ENCODE data around the gene LPIN3.

The LPIN3 gene

DNA sequence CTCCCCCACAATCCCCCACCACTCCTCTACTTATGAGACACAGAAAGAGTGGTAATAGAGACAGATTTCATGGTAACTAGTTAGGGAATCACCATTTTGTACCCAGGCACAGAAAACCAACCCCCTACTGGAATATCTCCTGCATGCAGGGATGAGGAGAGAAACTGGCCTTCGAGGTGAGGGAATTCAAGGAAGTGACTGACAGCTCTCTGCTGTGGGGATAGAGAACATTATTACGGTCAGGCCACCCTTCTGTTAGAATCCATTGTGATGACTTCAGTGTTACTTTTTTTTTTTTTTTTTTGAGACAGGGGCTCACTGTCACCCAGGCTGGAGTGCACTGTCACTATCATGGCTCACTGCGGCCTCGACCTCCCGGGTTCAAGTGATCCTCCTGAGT, 13.4 kb upstream of the LPIN3 start:
- FAIRE-seq = no peak

DNA sequence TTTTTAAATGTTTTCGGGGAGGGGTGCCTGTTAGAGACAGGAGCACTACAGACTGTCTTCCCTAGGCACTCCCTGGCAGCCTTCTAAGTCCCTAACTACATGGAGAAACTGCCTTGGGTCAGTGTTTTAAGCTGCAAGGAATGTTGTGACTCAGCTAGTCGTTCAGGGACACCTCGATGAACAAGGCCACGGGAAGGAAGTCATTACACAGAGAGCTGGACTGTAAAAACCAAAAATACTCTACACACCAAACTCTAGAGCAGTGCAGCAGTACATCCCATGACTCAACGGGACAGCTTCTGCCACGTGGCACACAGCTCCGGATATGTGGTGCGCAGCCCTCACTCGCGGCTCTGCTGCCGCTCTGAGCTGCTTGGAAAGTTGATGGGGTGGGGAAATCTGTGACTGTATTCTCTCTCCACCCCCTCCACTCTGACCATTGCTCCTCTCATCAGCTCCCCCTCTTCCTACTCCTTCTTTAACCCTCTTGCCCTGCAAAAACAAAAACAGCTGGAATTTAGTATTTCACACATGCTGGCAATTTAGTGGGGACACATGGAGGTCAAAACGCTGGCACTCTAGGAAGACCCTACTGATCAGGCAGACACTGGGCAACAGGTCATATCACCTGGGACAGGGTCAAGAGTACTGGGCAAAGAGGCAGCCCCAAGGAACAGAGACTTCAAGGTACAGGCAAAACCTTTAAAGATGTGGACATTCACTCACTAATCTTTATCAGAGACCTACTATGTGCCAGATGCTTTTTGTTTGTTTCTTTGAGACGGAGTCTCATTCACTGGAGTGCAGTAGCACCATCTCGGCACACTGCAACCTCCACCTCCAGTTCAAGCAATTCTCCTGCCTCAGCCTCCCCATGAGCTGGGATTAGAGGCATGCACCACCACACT, 10.9 kb upstream of the LPIN3 start:
- FAIRE-seq = no peak

DNA sequence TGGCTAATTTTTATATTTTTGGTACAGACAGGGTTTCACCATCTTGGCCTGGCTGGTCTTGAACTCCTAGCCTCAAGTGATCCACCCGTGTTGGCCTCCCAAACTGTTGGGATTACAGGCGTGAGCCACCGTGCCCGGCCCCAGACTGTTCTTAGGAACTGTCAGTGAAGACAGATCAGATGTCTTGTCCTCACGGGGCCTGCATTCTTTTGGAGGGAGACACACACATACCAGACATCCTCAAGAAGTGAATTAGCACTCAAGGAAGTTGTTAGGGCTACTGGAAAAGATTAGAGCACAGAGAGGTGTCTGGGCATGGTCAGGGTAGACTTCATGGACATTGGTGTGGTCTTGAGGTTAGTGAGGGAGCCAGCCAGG, 10.3 kb upstream of the LPIN3 start:
- FAIRE-seq = no peak

DNA sequence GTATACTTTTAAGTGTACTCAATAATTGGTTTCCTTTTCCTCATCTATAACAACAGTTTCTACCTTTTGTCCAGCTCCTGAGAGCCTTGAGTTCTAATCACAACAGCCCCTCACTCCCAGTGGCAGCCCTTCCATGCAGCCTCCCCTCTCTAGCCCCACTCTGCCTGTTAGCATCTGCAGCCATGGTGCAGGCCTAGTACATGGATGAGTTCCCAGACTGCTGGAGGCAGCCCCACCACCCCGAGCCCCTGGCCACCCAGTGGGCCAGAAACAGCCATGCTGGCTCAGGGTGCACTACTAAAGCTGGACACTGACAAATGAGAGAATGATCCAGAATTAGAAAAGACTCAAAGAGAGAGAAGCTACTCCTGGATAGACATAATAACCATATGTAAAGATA, 9.7 kb upstream of the LPIN3 start:
- no peak for FAIRE-seq

DNA sequence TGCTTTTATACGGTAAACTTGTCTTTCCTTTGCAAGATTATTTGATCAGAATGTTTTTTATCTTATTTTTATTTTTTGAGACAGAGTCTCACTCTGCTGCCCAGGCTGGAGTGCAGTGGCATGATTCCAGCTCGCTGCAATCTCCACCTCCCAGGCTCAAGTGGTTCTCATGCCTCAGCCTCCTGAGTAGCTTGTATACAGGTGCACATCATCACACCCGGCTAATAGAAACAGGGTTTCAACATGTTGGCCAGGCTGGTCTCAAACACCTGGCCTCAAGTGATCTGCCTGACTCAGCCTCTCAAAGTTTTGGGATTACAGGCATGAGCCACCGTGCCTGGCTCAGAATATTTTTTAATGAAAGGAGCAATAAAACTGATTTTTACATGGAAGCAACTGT, 8.9 kb upstream of the LPIN3 start:
- FAIRE-seq = no peak

DNA sequence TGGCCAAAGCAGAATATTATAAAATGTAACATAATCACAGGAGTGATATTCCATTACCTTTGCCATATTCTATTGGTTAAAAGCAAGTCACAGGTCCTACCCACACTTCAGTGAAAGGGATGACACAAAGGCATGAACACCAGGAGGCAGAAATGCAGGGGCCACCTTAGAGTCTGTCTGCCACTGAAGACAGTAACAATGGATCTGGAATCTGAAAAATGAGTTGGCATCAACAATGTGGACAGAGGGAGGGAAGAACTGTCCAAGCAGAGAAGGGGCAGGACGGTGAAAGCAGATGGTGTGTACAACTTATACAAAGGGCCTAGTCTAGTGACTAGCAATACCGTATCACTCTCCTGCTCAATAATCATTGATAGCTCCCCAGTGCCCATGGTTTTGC, 6.6 kb upstream of the LPIN3 start:
- no peak for FAIRE-seq

DNA sequence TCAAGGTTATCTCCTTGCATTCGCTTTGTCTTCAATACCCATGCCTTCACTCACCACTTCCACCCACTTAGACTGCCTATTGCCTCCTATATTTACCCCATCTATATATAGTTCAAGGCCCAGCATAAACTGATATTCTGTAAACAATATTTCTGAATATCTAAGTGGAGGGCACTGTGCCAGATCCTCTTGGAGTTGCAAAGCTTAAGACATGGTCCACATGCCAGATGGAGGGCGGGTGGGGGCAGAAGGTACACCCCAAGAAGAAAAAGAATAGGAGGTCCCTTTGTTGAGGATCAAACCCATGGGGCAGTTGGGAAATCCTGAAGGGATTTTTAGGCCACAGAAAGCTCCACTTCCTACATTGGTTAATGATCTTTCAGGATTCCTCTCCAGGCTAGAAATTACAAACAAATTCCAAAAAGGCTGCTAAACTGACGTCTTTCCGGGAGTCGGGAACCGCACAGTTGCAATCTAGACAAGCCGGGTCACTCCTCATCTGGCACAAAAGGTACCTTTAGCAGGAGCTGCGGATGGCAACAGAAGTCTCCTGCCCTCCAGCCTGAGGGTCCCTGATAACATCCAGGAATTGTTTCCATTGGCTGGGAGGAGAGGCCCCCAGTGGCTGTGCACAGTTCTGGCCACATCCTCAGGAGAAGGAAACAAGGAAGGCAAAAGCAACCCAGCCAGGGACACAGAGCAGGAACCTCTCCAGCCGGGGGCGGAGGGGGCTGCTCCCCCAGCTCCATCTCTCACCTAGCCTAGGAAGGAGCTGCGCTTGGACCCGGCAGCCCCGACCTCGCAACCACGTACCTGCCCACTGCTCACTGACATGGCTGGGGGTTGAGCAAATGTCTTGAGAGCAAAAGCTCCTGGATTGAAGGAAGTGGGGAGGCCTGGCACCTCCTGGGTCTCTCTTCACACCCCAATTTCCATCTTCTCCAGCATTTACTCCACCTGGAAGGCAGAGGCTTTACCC, 5.9 kb upstream of the LPIN3 start:
- no peak for FAIRE-seq

DNA sequence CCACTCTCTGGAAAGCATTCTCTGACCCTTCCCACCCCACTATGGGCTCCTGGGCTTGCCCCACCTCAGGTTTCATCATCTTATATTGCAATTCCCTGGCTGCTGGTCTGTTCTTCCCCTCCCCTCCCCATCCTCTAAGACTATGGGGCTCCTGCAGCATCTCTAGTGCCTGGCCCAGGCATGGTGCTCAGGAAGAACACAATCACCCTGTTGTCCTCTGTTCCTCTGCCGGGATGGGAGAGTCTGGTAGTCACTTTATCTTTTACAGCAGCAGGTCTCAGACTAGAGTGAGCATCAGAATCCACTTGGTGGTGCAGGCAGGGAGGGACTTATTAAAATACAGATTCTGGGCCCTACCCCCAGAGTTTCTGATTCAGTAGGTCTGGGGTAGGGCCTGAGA, 5.0 kb upstream of the LPIN3 start:
- no peak for FAIRE-seq

DNA sequence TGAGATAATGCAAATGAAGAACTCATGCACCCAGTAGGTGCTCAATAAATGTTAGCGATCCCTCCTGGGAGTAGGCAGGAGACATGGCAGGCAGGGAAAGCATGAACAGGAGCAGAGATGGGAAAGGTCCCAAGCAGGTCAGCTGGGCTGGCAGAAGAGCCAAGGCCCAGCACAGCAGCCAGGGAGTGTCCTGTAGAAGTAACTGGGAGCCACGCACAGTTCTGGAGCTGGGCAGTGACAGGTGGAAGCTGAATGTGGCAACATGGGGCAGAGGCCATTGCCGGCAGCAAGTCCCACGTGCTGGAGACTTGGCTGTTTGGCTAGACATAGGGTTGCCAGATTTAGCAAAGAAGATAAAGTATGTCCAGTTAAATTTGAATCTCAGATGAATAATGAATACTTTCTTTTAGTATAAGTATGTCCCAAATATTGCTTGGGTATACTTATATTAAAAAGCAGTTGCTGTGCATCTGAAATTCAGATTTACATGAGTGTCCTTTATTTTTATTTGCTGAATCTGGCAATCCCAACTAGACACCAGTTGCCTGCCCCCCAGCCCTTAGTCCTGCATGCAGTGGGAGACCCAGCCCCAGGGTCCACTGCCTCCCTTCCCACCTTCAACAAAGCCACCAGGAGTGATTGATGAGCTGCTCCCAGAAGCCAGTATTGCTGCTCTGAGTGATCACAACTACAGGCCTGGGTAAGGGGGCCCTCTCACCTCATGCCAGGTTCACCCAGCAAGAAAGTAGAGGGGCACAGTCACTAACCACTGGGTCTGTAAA, 3.7 kb upstream of the LPIN3 start:
- no peak for FAIRE-seq

DNA sequence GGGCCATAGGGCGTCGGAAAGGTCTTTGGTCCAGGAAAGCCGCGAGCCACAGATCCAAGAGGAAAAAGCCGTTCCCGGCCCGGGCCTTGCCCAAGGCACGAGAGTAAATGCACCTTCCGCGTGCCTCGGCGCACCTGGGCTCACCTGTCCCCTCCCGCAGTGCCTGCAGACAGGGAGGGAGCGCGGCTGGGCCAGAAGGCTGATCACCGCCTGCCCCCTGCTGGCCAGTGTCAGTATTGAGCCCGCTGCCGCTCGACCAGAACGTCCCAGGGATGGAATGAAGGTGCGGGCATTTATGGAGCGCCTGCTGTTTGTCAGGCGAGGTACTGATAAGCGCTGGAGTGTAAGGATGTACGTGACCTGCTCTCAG, 679 bp upstream of the LPIN3 start:
- no peak for FAIRE-seq

DNA sequence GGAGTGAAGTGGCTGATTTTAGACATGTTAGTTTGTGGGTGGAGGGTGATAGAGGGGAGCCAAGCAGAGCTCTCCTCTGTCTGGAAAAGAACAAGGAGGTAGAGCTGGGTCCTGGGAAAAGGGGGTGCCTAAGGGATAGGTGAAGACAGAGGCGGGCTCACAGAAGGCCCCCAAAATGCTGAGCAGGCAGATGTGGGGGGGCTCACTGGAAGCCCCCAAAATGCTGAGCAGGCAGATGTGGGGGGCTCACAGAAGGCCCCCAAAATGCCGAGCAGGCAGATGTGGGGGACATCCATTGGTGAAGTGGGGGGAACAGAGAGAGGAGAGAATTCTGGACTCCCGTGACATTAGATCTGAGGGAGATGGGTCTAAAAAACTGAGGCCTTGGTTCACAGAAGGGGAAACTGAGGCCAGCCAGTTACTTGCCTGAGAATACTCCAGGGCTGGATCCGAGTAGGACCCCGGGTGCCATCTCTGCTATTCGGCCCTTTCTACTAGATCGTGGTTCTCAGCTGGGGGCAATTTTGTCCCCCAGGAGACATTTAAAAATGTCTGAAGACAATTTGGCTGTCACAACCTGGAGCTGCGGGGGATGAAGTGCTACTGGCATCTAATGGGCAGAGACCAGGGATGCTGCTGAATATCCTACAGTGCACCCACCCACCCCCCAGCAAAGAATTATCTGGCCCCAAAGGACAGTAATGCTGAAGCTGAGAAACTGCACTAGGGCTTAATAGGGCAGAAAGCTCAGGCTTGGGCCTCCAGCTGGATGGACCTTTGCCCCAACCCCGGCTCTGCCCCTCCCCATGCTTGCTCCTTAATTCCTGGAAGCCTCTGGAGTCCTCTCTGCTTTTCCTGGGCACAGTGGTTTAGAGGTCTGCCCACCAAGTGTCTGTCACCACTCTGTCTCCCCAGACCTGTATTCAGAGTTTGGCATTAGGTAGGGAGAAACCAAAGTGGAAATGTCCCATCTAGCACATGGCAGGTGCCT, 2.1 kb downstream of the LPIN3 start:
- FAIRE-seq = no peak

DNA sequence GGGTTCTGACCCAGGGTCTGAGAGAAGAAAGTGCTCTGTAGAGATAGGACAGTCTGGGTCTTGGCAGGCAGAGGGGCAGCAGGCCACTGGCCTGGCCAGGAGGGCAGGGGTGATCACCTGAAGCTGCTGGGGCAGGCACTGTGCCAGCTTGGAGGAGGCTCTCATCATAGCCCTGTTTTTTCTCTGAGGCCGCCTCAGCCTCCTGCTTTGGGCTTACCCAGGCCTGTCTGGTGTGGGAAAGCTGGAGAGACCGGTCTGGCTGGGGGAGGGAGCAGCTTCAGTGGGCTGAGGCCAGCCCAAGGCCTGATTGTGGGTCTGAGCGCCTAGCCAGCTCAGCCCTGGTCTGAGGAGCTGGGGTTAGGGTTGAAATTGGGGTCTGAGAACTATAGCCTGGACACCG, 3.9 kb downstream of the LPIN3 start:
- no peak for FAIRE-seq

DNA sequence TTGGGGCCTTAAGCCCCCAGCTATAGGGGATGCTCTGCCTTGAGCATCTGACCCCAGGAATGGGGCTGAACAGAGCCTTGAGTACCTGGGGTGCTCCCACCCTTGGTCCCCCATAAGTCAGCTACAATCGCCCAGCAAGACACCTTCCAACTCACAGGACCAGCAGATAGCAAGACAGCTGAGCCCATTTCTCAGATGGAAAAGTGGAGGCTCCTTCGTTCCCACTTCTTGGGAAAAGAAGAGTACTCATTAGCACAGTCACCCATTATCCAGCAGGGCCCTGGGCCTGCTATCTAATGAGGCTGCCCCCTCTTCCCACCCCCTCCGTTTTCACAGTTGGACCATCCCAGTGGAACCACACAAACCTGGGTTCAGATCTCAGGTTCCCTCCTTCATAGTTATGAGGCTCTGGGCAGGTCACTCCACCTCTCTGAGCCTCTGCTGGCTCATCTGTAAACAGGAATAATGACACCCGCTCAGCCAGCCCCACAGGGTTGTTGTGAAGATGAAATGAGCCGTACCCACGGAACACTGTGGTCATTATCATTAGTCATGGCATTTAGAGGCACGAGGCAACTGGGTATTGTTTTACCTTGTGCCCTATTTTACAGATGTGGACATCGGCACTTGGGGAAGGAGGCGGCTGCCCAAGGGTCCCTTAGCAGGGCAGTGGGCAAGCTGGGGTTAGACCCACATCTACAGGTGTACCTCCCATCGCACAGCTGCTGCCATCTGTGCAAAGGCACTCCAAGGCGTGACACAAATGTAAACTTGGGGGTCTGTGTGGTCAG, 4.5 kb downstream of the LPIN3 start:
- FAIRE-seq = no peak

DNA sequence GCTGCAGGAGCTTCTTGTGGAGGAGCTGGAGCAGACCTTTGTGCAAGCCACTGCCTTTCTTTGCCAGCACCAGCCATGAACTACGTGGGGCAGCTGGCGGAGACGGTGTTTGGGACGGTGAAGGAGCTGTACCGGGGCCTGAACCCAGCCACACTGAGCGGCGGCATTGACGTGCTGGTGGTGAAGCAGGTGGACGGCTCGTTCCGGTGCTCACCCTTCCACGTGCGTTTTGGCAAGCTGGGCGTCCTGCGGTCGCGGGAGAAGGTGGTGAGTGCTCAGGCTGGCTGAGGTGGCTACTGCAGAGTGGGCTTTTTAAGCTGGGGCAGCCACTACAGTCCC, 5.1 kb downstream of the LPIN3 start:
- no peak for FAIRE-seq

DNA sequence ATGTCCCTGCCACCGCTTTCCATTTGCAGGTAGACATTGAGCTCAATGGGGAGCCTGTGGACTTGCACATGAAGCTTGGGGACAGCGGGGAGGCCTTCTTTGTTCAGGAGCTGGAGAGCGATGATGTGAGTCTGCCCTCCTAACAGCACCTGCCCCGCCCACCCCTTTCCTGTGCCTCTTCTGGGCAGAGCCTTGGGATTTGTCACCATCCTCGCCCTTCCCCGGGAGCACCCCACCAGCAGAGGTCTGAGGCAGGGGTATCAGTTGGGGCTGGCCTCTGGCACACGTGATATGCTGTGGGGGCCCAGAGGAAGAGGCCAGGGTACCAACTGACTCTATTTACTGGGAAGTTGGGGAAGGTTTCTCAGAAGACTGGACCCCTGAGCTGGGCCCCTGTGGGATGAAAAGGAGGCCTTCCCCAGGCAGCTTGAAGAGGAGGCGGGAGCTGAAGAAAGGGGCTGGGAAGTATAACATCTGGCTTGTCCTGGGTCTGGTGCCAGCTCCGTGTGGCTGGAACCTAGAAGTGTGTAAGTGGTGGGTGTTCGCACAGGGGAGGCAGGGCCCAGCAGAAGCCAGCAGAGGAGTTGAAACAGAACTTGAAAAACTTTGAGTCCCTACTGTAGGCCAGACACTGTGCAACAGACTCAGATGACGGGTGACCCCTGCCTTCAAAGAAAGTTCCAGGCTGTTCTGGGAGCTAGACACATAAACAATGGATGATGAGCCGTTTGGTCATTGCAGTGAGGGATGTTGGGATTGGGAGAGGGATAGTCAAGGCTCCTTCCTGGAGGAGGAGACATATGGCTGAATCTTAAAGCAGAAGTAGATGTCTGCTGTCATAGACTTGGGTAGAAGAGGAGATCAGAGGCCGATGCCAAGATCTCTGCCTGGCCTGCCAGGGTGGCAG, 7.2 kb downstream of the LPIN3 start:
- no peak for FAIRE-seq

DNA sequence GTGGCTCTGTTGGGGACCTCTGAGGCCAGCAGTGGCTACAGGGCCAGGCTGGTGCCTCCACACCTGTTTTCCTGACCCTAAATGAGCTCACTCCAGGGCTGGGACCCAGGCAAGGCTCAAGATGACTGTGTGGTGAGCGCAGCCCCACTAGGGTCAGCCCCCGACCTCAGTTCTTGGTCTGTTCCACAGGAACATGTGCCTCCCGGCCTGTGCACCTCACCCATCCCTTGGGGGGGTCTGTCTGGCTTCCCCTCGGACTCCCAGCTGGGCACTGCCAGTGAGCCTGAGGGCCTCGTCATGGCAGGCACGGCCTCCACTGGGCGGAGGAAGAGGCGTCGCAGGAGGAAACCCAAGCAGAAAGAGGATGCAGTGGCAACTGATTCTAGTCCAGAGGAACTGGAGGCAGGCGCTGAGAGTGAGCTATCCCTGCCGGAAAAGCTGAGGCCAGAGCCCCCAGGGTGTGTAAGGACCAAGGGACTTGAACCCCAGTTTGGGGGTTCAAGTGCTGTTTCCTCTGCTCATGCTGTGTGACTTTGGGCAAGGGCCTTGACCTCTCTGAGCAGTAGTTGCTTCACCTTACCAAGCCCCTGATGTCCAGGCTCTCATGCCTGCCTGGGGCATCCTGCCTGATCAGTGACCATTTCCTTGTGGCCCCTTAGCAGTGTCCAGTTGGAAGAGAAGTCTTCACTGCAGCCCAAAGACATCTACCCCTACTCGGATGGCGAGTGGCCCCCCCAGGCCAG, 8.0 kb downstream of the LPIN3 start:
- FAIRE-seq = no peak

DNA sequence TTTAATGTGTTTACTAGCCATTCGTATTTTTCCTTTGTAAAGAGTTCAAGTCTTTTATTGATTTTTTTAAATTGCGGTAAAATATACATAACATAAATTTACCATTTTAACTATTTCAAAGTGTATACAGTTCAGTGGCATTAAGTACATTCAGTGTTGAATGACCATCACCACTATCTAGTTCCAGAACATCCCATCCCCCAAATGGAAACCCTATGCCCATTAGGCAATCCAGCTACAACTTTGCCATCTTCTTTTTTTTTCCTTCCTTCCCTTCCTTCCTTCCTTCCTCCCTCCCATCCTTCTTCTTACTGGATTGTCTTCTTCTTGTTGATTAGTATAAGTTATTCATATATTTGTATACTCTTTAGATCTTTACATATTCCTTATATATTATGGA, 8.6 kb downstream of the LPIN3 start:
- no peak for FAIRE-seq

DNA sequence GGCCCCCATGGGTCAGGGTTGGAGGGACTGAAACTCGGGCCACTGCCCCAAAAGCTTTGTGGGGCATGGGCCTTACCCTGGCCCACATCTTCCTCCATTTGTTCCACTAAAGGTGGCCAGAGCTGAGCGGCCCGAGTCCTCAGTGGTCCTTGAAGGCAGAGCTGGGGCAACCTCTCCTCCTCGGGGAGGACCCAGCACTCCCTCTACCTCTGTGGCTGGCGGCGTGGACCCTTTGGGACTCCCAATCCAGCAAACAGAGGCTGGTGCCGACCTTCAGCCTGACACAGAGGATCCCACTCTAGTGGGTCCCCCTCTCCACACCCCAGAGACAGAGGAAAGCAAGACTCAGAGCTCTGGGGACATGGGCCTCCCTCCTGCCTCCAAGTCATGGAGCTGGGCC, 9.3 kb downstream of the LPIN3 start:
- no peak for FAIRE-seq

DNA sequence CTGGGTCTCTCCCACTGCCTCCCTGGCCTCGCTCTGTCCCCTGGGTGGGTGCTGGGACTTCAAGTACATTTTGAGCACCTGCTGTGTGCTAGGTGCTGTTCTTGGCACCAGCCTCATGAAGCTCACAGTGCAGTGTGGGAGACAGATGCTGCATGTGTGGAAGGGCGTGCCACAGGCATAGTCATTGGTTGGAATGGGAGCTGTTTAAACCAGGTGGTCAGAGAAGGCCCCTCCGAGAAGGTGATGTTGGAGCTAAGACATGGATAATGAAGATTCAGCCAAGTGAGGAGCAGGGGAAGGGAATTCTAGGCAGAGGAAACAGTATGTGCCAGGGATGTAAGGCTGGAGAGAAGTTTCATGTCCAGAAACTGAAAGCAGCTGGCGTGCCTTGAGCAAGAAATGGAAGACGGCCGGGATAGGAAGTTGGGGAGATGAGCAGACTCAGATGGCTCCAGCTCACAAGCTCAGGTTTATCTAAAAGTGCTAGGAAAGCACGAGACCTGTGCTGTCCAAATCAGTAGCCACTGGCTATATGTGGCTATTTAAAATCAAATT, 9.9 kb downstream of the LPIN3 start:
- FAIRE-seq = no peak

All from endometrium (tissue), 2 donors.